GM12878 (cell line): ENCODE results near the gene SORCS2. TPM values are rescaled to one million over a fixed set of nuclear protein-coding genes. Genes with fewer than 3 reads are reported as not detected.

Experiments used
- ATAC-seq: fragments of 200-7000 bp; cut with Tn5 transposase; 3 replicates; pipeline ENCODE4 v1.9.1; 2020; ENCODE audit warnings: mild to moderate bottlenecking, moderate library complexity
- BruUV-seq: library from RNA; stranded (reverse); fragments of 400-500 nt; replicated peaks from 2 replicates; lab custom pipeline; 2021; lab: Mats Ljungman, UMichigan
- CTCF ChIA-PET: fragments of 300-600 bp; sonication (Branson Sonifier 250); formaldehyde crosslinking; extraction: SDS; loops from one replicate; lab custom pipeline; 2021; ENCODE audit warnings: inconsistent platforms; lab: Yijun Ruan, JAX
- POLR2A ChIA-PET: fragments of 350-600 bp; formaldehyde crosslinking; extraction: SDS; loops from one replicate; lab custom pipeline; 2021; ENCODE audit warnings: inconsistent platforms; lab: Charles Lee
- RAD21 ChIA-PET: fragments of 300-600 bp; sonication (Branson Sonifier 250); formaldehyde crosslinking; loops from one replicate; lab custom pipeline; 2023; ENCODE audit warnings: antibody characterized with exemption; ENCODE audit not compliant: unreplicated experiment; lab: Charles Lee
- SMC1A ChIA-PET: fragments of 300-600 bp; sonication (Branson Sonifier 250); formaldehyde crosslinking; loops from one replicate; lab custom pipeline; 2023; ENCODE audit not compliant: unreplicated experiment, uncharacterized antibody; lab: Charles Lee
- DNase-seq: peaks from one replicate; pipeline ENCODE4 v3.0.0-alpha.2; 2011; ENCODE audit warnings: low read depth, low spot score
- FAIRE-seq: peaks from 3 replicates; lab custom pipeline; 2011; peaks lifted over from hg19 to GRCh38; lab: Jason Lieb, UNC
- H2AFZ ChIP-seq: 2 replicates; pipeline ENCODE4 v1.6.0; 2011; ENCODE audit warnings: low read depth, low read length, control low read depth; ENCODE audit not compliant: control insufficient read depth
- H3K27ac ChIP-seq: 2 replicates; pipeline ENCODE4 v1.5.1; 2011; ENCODE audit warnings: control low read depth; ENCODE audit not compliant: control insufficient read depth, insufficient read depth
- H3K27me3 ChIP-seq, 2 experiments: replicated peaks in 1 of 2; 2 replicates each; pipeline versions ENCODE4 v1.6.0 to v1.6.1; 2011; ENCODE audit warnings: low read length in 1 of 2; ENCODE audit not compliant: control insufficient read depth in 2 of 2, insufficient read depth in 2 of 2
- H3K36me3 ChIP-seq, 2 experiments: 2 replicates each; pipeline ENCODE4 v1.5.1; 2011; ENCODE audit warnings: low read length in 1 of 2; ENCODE audit not compliant: control insufficient read depth in 2 of 2, insufficient read depth in 2 of 2
- H3K4me1 ChIP-seq: 2 replicates; pipeline ENCODE4 v1.6.1; 2011; ENCODE audit warnings: mild to moderate bottlenecking, low read length, moderate library complexity, mixed read lengths; ENCODE audit not compliant: control insufficient read depth, insufficient read depth
- H3K4me2 ChIP-seq: 2 replicates; pipeline ENCODE4 v1.6.0; 2011; ENCODE audit warnings: control low read depth; ENCODE audit not compliant: control insufficient read depth, insufficient read depth
- H3K4me3 ChIP-seq: fragments of 200-600 bp; sonication (generic); 2 replicates; pipeline ENCODE4 v1.5.1; 2016
- H3K79me2 ChIP-seq: 2 replicates; pipeline ENCODE4 v1.6.0; 2011; ENCODE audit warnings: low read length; ENCODE audit not compliant: control insufficient read depth, insufficient read depth
- H3K9ac ChIP-seq: 2 replicates; pipeline ENCODE4 v1.8.0; 2011; ENCODE audit warnings: low read length, control low read depth, mixed read lengths; ENCODE audit not compliant: control insufficient read depth, insufficient read depth
- H3K9me3 ChIP-seq: replicated peaks from 3 replicates; pipeline ENCODE4 v1.5.1; 2011; ENCODE audit warnings: mild to moderate bottlenecking, low read length; ENCODE audit not compliant: control insufficient read depth, insufficient read depth
- H4K20me1 ChIP-seq: 2 replicates; pipeline ENCODE4 v1.6.0; 2011; ENCODE audit not compliant: control insufficient read depth, insufficient read depth
- BHLHE40 ChIP-seq, 2 experiments: fragments of 450-650 bp in 1 of 2; IDR thresholded peaks; 2 replicates each; pipeline ENCODE4 v1.6.1; 2011 to 2017; ENCODE audit warnings: low read depth in 2 of 2, borderline replicate concordance in 1 of 2, improper control_type of control experiment in 1 of 2, low read length in 1 of 2, mild to moderate bottlenecking in 1 of 2
- BMI1 ChIP-seq: fragments of 450-650 bp; IDR thresholded peaks from 2 replicates; pipeline ENCODE4 v1.6.1; 2016; ENCODE audit warnings: mild to moderate bottlenecking, moderate library complexity, borderline replicate concordance
- ESRRA ChIP-seq: IDR thresholded peaks from 2 replicates; pipeline ENCODE4 v1.6.1; 2012; ENCODE audit warnings: mild to moderate bottlenecking, low read length, improper control_type of control experiment
- ETV6 ChIP-seq, 2 experiments: fragments of 450-650 bp in 1 of 2; IDR thresholded peaks in 1 of 2; conservative IDR thresholded peaks in 1 of 2; 2 replicates each; pipeline ENCODE4 v1.6.1; 2014; ENCODE audit warnings: antibody characterized with exemption in 1 of 2, borderline replicate concordance in 1 of 2, low read depth in 1 of 2, mild to moderate bottlenecking in 1 of 2, moderate library complexity in 1 of 2
- EZH2 ChIP-seq: IDR thresholded peaks from 2 replicates; pipeline ENCODE4 v1.6.1; 2012; ENCODE audit warnings: low read depth, mild to moderate bottlenecking, control low read depth, inconsistent platforms, low read length, borderline replicate concordance; ENCODE audit not compliant: control insufficient read depth
- HCFC1 ChIP-seq: fragments of 150-350 bp; IDR thresholded peaks from 2 replicates; pipeline ENCODE4 v1.6.1; 2014; ENCODE audit warnings: low read length
- IKZF1 ChIP-seq: fragments of 450-650 bp; conservative IDR thresholded peaks from 2 replicates; pipeline ENCODE4 v1.6.1; 2017; ENCODE audit warnings: antibody characterized with exemption, mild to moderate bottlenecking
- JUND ChIP-seq: IDR thresholded peaks from 2 replicates; pipeline ENCODE4 v1.6.1; 2012; ENCODE audit warnings: low read depth, mild to moderate bottlenecking, low read length, improper control_type of control experiment, moderate library complexity
- NFXL1 ChIP-seq: fragments of 450-650 bp; IDR thresholded peaks from 2 replicates; pipeline ENCODE4 v1.6.1; 2017; ENCODE audit warnings: antibody characterized with exemption, mild to moderate bottlenecking, borderline replicate concordance
- PAX8 ChIP-seq: fragments of 450-650 bp; IDR thresholded peaks from 2 replicates; pipeline ENCODE4 v1.6.1; 2017; ENCODE audit warnings: mild to moderate bottlenecking, moderate library complexity
- PML ChIP-seq: IDR thresholded peaks from 2 replicates; pipeline ENCODE4 v1.6.1; 2012; ENCODE audit warnings: low read length, inconsistent platforms
- RBBP5 ChIP-seq: fragments of 200-600 bp; sonication (generic); conservative IDR thresholded peaks from 2 replicates; pipeline ENCODE4 v1.6.1; 2016
- RELB ChIP-seq: fragments of 450-650 bp; IDR thresholded peaks from 2 replicates; pipeline ENCODE4 v1.6.1; 2017; ENCODE audit warnings: low read depth, mild to moderate bottlenecking, moderate library complexity
- SMC3 ChIP-seq: IDR thresholded peaks from 2 replicates; pipeline ENCODE4 v1.6.1; 2011; ENCODE audit warnings: low read length, improper control_type of control experiment, borderline replicate concordance
- SREBF2 ChIP-seq: IDR thresholded peaks from 2 replicates; pipeline ENCODE4 v1.6.1; 2012; ENCODE audit warnings: mild to moderate bottlenecking, low read length
- TAF1 ChIP-seq: IDR thresholded peaks from 2 replicates; pipeline ENCODE4 v1.6.1; 2011; ENCODE audit warnings: mild to moderate bottlenecking, low read depth, low read length, borderline replicate concordance
- ZBED1 ChIP-seq: IDR thresholded peaks from 2 replicates; pipeline ENCODE4 v1.6.1; 2016; ENCODE audit warnings: borderline replicate concordance
- ZNF217 ChIP-seq: fragments of 450-650 bp; IDR thresholded peaks from 2 replicates; pipeline ENCODE4 v1.6.1; 2017; ENCODE audit warnings: antibody characterized with exemption, mild to moderate bottlenecking
- ZNF622 ChIP-seq: fragments of 450-650 bp; IDR thresholded peaks from 2 replicates; pipeline ENCODE4 v1.6.1; 2017; ENCODE audit warnings: mild to moderate bottlenecking, inconsistent platforms
- WGBS: methylation state at CpG from one replicate; pipeline ENCODE4 v1.1.6; 2016; ENCODE audit warnings: low lambda C conversion rate; ENCODE audit not compliant: insufficient replicate concordance, insufficient coverage; ENCODE audit errors: missing lambda C conversion rate; 5-methylcytosine and 5-hydroxymethylcytosine counted together
- in situ Hi-C: fragments of 300-500 bp; cut with MboI; formaldehyde crosslinking; loops from 9 replicates; pipeline ENCODE4 v1.14.3; 2018; ENCODE audit warnings: mixed read lengths
- intact Hi-C: fragments of 100-400 bp; cut with micrococcal nuclease; formaldehyde crosslinking; loops from one replicate; pipeline ENCODE4 v1.14.2; 2022; ENCODE audit not compliant: unreplicated experiment
- polyA plus RNA-seq, 11 experiments: library from polyadenylated mRNA; depleted of rRNA in 4 of 11; unstranded in 6 of 11; stranded (reverse) in 5 of 11; fragments of >200 nt; fragmentation: Nextera tagmentation in 4 of 11; fragmentation: Illumina TruSeq in 1 of 11; extraction: Ambion mirVana in 4 of 11; extraction: Trizol in 1 of 11; gene quantifications; 1 replicate in 1 of 11; 2 replicates in 10 of 11; pipeline versions ENCODE4 v1.2.1 to v1.2.3, GENCODE V29; 2011 to 2016; ENCODE audit warnings: inconsistent platforms in 2 of 11, missing spikeins in 2 of 11, low read depth in 1 of 11
- total RNA-seq, 4 experiments: library from RNA; depleted of rRNA in 3 of 4; stranded (reverse); fragments of >200 nt in 3 of 4; fragmentation: Illumina TruSeq in 1 of 4; extraction: Trizol in 1 of 4; gene quantifications; 2 replicates each; pipeline versions ENCODE4 v1.2.1 to v1.2.3, GENCODE V29; 2013 to 2021

The SORCS2 gene
- total and polyA plus RNA-seq, 10 of the 15 experiments (the other 5 are each of a cell fraction or from before 2014, with no cell fraction given): 0.01 to 0.15 (median 0.05) TPM; not detected in 5

- no peak overlapping the region for H3K4me2 ChIP-seq
- DNase-seq (no peak), ATAC-seq (no peak), FAIRE-seq (no peak)
- 42% methylated on average over 4 of the region's 4 CpGs for WGBS
- no peaks in the 10 kb centered on the region for H3K4me1 ChIP-seq
- in situ Hi-C loops: no loop called here
- no TSS peak for BruUV-seq
- no peak overlapping the region for H3K4me3 ChIP-seq
- no peaks in the 10 kb centered on the region for H3K36me3 ChIP-seq
- H3K27me3 ChIP-seq: peaks cover 0 to 3% of the 10 kb centered on the region in 2 experiments
- TF ChIP-seq ZNF622 (no peak), BHLHE40 (IDR thresholded peaks at IDR 0.05; ENCODE audit: borderline replicate concordance in 1 of 2, low read depth in 2 of 2, low read length in 1 of 2) (no peak), EZH2 (no peak)
- TF ChIP-seq, all 136 proteins: peak for 0
- H3K9me3 ChIP-seq: no peaks in the 10 kb centered on the region
- no peaks in the 10 kb centered on the region for H3K79me2 ChIP-seq
- POLR2A ChIA-PET: no interaction called here
- CTCF ChIA-PET: no interaction called here
- intact Hi-C loops: no loop called here
- no peak overlapping the region for H3K9ac ChIP-seq
- no peak overlapping the region for H3K27ac ChIP-seq
- no peak overlapping the region for H2AFZ ChIP-seq
- no peaks in the 10 kb centered on the region for H4K20me1 ChIP-seq
- SMC1A ChIA-PET: no interaction called here
- RAD21 ChIA-PET: no interaction called here
Measured at GRCh38 chr4:7224001-7224400, 31.7 kb downstream of the SORCS2 start.

- no peak for DNase-seq
- ChIA-PET SMC1A (no interaction called here), CTCF (no interaction called here), POLR2A (no interaction called here), RAD21 (no interaction called here)
- intact Hi-C loops (no loop called here), in situ Hi-C loops (no loop called here)
- H2AFZ ChIP-seq: no peak overlapping the region
- H3K4me2 ChIP-seq: no peak overlapping the region
- no peaks in the 10 kb centered on the region for H3K79me2 ChIP-seq
- 34% methylated on average over 11 of the region's 11 CpGs for WGBS
- H4K20me1 ChIP-seq: no peaks in the 10 kb centered on the region
- no peak for ATAC-seq
- no peaks in the 10 kb centered on the region for H3K4me1 ChIP-seq
- H3K9ac ChIP-seq: no peak overlapping the region
- BruUV-seq: no TSS peak
- no peak overlapping the region for H3K4me3 ChIP-seq
- H3K27me3 ChIP-seq: peaks cover 0 to 3% of the 10 kb centered on the region in 2 experiments
- no peaks in the 10 kb centered on the region for H3K36me3 ChIP-seq
- H3K9me3 ChIP-seq: no peaks in the 10 kb centered on the region
- no peak for FAIRE-seq
- H3K27ac ChIP-seq: no peak overlapping the region
- TF ChIP-seq SMC3: no peak
- no peak for TF ChIP-seq HCFC1
- TF ChIP-seq ZNF217: no peak
- TF ChIP-seq ESRRA: no peak
- no peak for TF ChIP-seq SREBF2
- no peak for TF ChIP-seq JUND
- TF ChIP-seq TAF1: no peak
- TF ChIP-seq RBBP5: no peak
- no peak for TF ChIP-seq IKZF1
- TF ChIP-seq ETV6 (conservative IDR thresholded peaks at IDR 0.05 in 1 of 2, IDR thresholded peaks at IDR 0.05 in 1 of 2; ENCODE audit: borderline replicate concordance in 1 of 2, low read depth in 1 of 2): no peak
- TF ChIP-seq PAX8: no peak
- TF ChIP-seq NFXL1: no peak
- no peak for TF ChIP-seq RELB
- no peak for TF ChIP-seq ZBED1
- TF ChIP-seq BMI1: no peak
- TF ChIP-seq PML: no peak
Measured at GRCh38 chr4:7224878-7225533, 32.7 kb downstream of the SORCS2 start.
